DOHH2 (cell line): ENCODE data around the gene KCNAB1.
"Not testable (repeated sequence)": the region's sequence is repeated elsewhere in the genome, so short reads cannot be mapped to it uniquely, and the experiment has no call there.

Experiments
- H3F3A ChIP-seq: fragments of 200-600 bp; sonication (generic), shearing (Covaris generic); 2 replicates; pipeline ENCODE4 v1.6.0; 2016; ENCODE audit warnings: antibody characterized with exemption, mild to moderate bottlenecking; ENCODE audit not compliant: control insufficient read depth, insufficient read depth
- H3K27ac ChIP-seq: fragments of 200-600 bp; sonication (generic); 2 replicates; pipeline ENCODE4 v1.5.1; 2014; ENCODE audit warnings: low read depth, mild to moderate bottlenecking, low read length, moderate library complexity
- H3K27me3 ChIP-seq: fragments of 200-600 bp; sonication (generic); 2 replicates; pipeline ENCODE4 v1.6.1; 2014; ENCODE audit warnings: mild to moderate bottlenecking, low read length, mixed read lengths; ENCODE audit not compliant: control insufficient read depth
- H3K36me3 ChIP-seq: fragments of 200-600 bp; sonication (generic); 2 replicates; pipeline ENCODE4 v1.6.1; 2014; ENCODE audit warnings: mild to moderate bottlenecking, low read length, moderate library complexity, mixed read lengths; ENCODE audit not compliant: control insufficient read depth
- H3K4me1 ChIP-seq: fragments of 200-600 bp; sonication (generic); 2 replicates; pipeline ENCODE4 v1.6.1; 2014; ENCODE audit warnings: mild to moderate bottlenecking, low read length, mixed read lengths; ENCODE audit not compliant: control insufficient read depth
- H3K4me2 ChIP-seq: fragments of 200-600 bp; sonication (generic); 2 replicates; pipeline ENCODE4 v1.6.0; 2014; ENCODE audit warnings: mild to moderate bottlenecking, low read length, moderate library complexity
- H3K4me3 ChIP-seq: fragments of 200-600 bp; sonication (generic); 2 replicates; pipeline ENCODE4 v1.5.1; 2014; ENCODE audit warnings: mild to moderate bottlenecking, low read length, mixed read lengths
- H3K79me2 ChIP-seq: fragments of 200-600 bp; sonication (generic); 2 replicates; pipeline ENCODE4 v1.6.1; 2014; ENCODE audit warnings: mild to moderate bottlenecking, low read length, mixed read lengths; ENCODE audit not compliant: control insufficient read depth
- H3K9me2 ChIP-seq: fragments of 200-600 bp; sonication (generic); replicated peaks from 2 replicates; pipeline ENCODE4 v1.6.1; 2014; ENCODE audit warnings: mild to moderate bottlenecking, low read length, mixed read lengths; ENCODE audit not compliant: control insufficient read depth
- H3K9me3 ChIP-seq: fragments of 200-600 bp; sonication (generic); 2 replicates; pipeline ENCODE4 v1.6.1; 2014; ENCODE audit warnings: antibody characterized with exemption, low read length, mixed read lengths; ENCODE audit not compliant: control insufficient read depth, insufficient read depth
- H4K20me1 ChIP-seq: fragments of 200-600 bp; sonication (generic); 2 replicates; pipeline ENCODE4 v1.6.0; 2014; ENCODE audit warnings: low read depth, mild to moderate bottlenecking, antibody characterized with exemption, low read length, moderate library complexity; ENCODE audit not compliant: control insufficient read depth, insufficient read depth
- CTCF ChIP-seq: fragments of 200-600 bp; sonication (generic); IDR thresholded peaks from one replicate; pipeline ENCODE4 v1.5.1; 2014; ENCODE audit warnings: antibody characterized with exemption, mild to moderate bottlenecking, low read depth, low read length; ENCODE audit not compliant: poor library complexity, severe bottlenecking
- EZH2phosphoT487 ChIP-seq: fragments of 200-600 bp; sonication (generic); IDR thresholded peaks from 2 replicates; pipeline ENCODE4 v1.6.1; 2017; ENCODE audit warnings: borderline replicate concordance, mild to moderate bottlenecking, antibody characterized with exemption, low read length, moderate library complexity, mixed read lengths

Gene KCNAB1

GRCh38 chr3:156216852-156217251, 96.5 kb downstream of the KCNAB1 start:
- Histone ChIP-seq H3K4me3 (no peak overlapping the region), H3K9me3 (no peaks in the 10 kb centered on the region), H3F3A (no peaks in the 10 kb centered on the region), H3K36me3 (no peaks in the 10 kb centered on the region), H3K9me2 (no peaks in the 10 kb centered on the region), H3K27ac (no peak overlapping the region), H3K27me3 (0 out of 2 replicates have a peak, but pooled peaks cover 6% of the 10 kb centered on the region), H4K20me1 (no peaks in the 10 kb centered on the region), H3K79me2 (no peaks in the 10 kb centered on the region), H3K4me1 (no peaks in the 10 kb centered on the region), H3K4me2 (no peak overlapping the region)
- TF ChIP-seq EZH2phosphoT487 (no peak), CTCF (no peak)

GRCh38 chr3:156217674-156218352, 97.4 kb downstream of the KCNAB1 start:
- H3F3A ChIP-seq: no peaks in the 10 kb centered on the region
- no peak for TF ChIP-seq EZH2phosphoT487
- TF ChIP-seq CTCF: no peak
- H3K27ac ChIP-seq: no peak overlapping the region
- H3K79me2 ChIP-seq: no peaks in the 10 kb centered on the region
- no peaks in the 10 kb centered on the region for H3K9me3 ChIP-seq
- H3K9me2 ChIP-seq: no peaks in the 10 kb centered on the region
- H3K4me3 ChIP-seq: no peak overlapping the region
- H3K36me3 ChIP-seq: no peaks in the 10 kb centered on the region
- H4K20me1 ChIP-seq: no peaks in the 10 kb centered on the region
- H3K4me1 ChIP-seq: no peaks in the 10 kb centered on the region
- H3K27me3 ChIP-seq: 0 out of 2 replicates have a peak, but pooled peaks cover 4% of the 10 kb centered on the region
- no peak overlapping the region for H3K4me2 ChIP-seq

DNA sequence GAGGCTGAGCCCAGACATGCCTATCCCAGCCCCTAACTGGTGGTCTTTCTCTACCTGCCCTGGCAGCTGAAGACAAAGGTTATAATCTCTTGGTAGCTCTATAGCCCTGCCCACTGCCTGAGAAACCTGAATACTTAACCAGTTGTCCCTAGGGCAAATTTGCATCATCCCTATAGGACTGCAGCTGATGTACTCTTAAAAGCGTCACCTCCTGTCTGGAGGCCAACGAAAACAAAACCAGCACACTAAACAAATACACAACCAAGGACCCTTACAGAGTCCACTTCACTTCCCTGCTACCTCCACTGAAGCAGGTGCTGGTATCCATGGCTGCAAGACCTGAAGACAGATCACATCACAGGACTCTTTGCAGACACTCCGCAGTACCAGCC, 98.0 kb downstream of the KCNAB1 start:
- TF ChIP-seq EZH2phosphoT487 (no peak), CTCF (no peak)
- Histone ChIP-seq H3F3A (no peaks in the 10 kb centered on the region), H3K27me3 (0 out of 2 replicates have a peak, but pooled peaks cover 4% of the 10 kb centered on the region), H4K20me1 (no peaks in the 10 kb centered on the region), H3K9me2 (no peaks in the 10 kb centered on the region), H3K4me2 (no peak overlapping the region), H3K79me2 (no peaks in the 10 kb centered on the region), H3K27ac (no peak overlapping the region), H3K36me3 (no peaks in the 10 kb centered on the region), H3K4me1 (no peaks in the 10 kb centered on the region), H3K4me3 (no peak overlapping the region), H3K9me3 (no peaks in the 10 kb centered on the region)

- not testable (repeated sequence) for H3K9me3 ChIP-seq, H3K9me2 ChIP-seq, H3K27me3 ChIP-seq, H3K36me3 ChIP-seq, H3K4me2 ChIP-seq, H4K20me1 ChIP-seq, H3F3A ChIP-seq, H3K79me2 ChIP-seq, H3K4me1 ChIP-seq, H3K4me3 ChIP-seq, H3K27ac ChIP-seq
These were observed 102.0 kb downstream of the KCNAB1 start for GRCh38 chr3:156222381-156222780.

GRCh38 chr3:156224046-156224445, 103.7 kb downstream of the KCNAB1 start:
- not testable (repeated sequence) for H3F3A ChIP-seq, H3K4me3 ChIP-seq, H3K27me3 ChIP-seq, H3K79me2 ChIP-seq, H3K36me3 ChIP-seq, H3K9me2 ChIP-seq, H4K20me1 ChIP-seq, H3K4me1 ChIP-seq, H3K9me3 ChIP-seq, H3K27ac ChIP-seq, H3K4me2 ChIP-seq
